Measurements from ENCODE around the gene SPINK5. TPM values are rescaled to one million over a fixed set of nuclear protein-coding genes. Genes with fewer than 3 reads are reported as not detected.
A peak's percentile ranks its signal among the peaks of the same experiment; 100 is the strongest.

SPINK5 gene
- 0.01 TPM for polyA plus RNA-seq (2013)

GRCh38 chr5:148063861-148064260 lies at the start of gene SPINK5:
TSS of gene SPINK5 (plus strand) at chr5:148063980. CDS start at chr5:148064045, 65 bp downstream.
- ChIA-PET CTCF (no interaction called here), POLR2A (no interaction called here)
- DNase-seq = no peak
- H3K4me1 ChIP-seq (ENCODE audit: control extremely low read depth in 1 of 4, control insufficient read depth in 4 of 4, insufficient read depth in 4 of 4, low read length in 3 of 4) = no peaks in the 10 kb centered on the region
- H3K4me3 ChIP-seq (ENCODE audit: control insufficient read depth in 1 of 7, extremely low read depth in 1 of 7, insufficient read depth in 4 of 7, low read depth in 2 of 7, low read length in 6 of 7) = no peak within 1 kb of the TSS
- no peak within 1 kb of the TSS for H3K27ac ChIP-seq (ENCODE audit: insufficient read depth in 1 of 2, low read depth in 1 of 2, low read length in 2 of 2, poor library complexity in 1 of 2, severe bottlenecking in 2 of 2)
- H3K9me3 ChIP-seq (ENCODE audit: control extremely low read depth in 1 of 5, control insufficient read depth in 4 of 5, insufficient read depth in 2 of 5, low read depth in 1 of 5, low read length in 4 of 5) = no peaks in the 10 kb centered on the region
- H3K36me3 ChIP-seq (ENCODE audit: control insufficient read depth in 4 of 4, insufficient read depth in 4 of 4, low read length in 3 of 4) = no peaks in the 10 kb centered on the region
- 91% methylated on average over 4 of the region's 5 CpGs for WGBS (ENCODE audit: insufficient coverage)
- no peaks in the 10 kb centered on the region for H3K27me3 ChIP-seq (replicated peaks in 2 of 5; ENCODE audit: control insufficient read depth in 4 of 5, insufficient read depth in 5 of 5, low read length in 4 of 5)

- no peak overlapping the region for H3K27ac ChIP-seq (ENCODE audit: insufficient read depth in 1 of 2, low read depth in 1 of 2, low read length in 2 of 2, poor library complexity in 1 of 2, severe bottlenecking in 2 of 2)
- no peaks in the 10 kb centered on the region for H3K9me3 ChIP-seq (ENCODE audit: control extremely low read depth in 1 of 5, control insufficient read depth in 4 of 5, insufficient read depth in 2 of 5, low read depth in 1 of 5, low read length in 4 of 5)
- ChIA-PET CTCF (no interaction called here), POLR2A (no interaction called here)
- no peak for DNase-seq
- no peaks in the 10 kb centered on the region for H3K4me1 ChIP-seq (ENCODE audit: control extremely low read depth in 1 of 4, control insufficient read depth in 4 of 4, insufficient read depth in 4 of 4, low read length in 3 of 4)
- no peaks in the 10 kb centered on the region for H3K27me3 ChIP-seq (replicated peaks in 2 of 5; ENCODE audit: control insufficient read depth in 4 of 5, insufficient read depth in 5 of 5, low read length in 4 of 5)
- no peaks in the 10 kb centered on the region for H3K36me3 ChIP-seq (ENCODE audit: control insufficient read depth in 4 of 4, insufficient read depth in 4 of 4, low read length in 3 of 4)
- WGBS (ENCODE audit: insufficient coverage) = 80% methylated on average over 1 of the region's 3 CpGs
- H3K4me3 ChIP-seq (ENCODE audit: control insufficient read depth in 1 of 7, extremely low read depth in 1 of 7, insufficient read depth in 4 of 7, low read depth in 2 of 7, low read length in 6 of 7) = no peak overlapping the region
Measured at GRCh38 chr5:148014276-148014675, 49.5 kb upstream of the SPINK5 start.

- H3K27me3 ChIP-seq (replicated peaks in 2 of 5; ENCODE audit: control insufficient read depth in 4 of 5, insufficient read depth in 5 of 5, low read length in 4 of 5) = no peaks in the 10 kb centered on the region
- no peaks in the 10 kb centered on the region for H3K4me1 ChIP-seq (ENCODE audit: control extremely low read depth in 1 of 4, control insufficient read depth in 4 of 4, insufficient read depth in 4 of 4, low read length in 3 of 4)
- H3K36me3 ChIP-seq (ENCODE audit: control insufficient read depth in 4 of 4, insufficient read depth in 4 of 4, low read length in 3 of 4) = no peaks in the 10 kb centered on the region
- DNase-seq = no peak
- POLR2A ChIA-PET = no interaction called here
- CTCF ChIA-PET = interaction anchor here (0.7 kb wide), 1 partner anchor 439 kb away, joined by 4 read pairs; no protein-coding TSS in a partner anchor
- no peak overlapping the region for H3K4me3 ChIP-seq (ENCODE audit: control insufficient read depth in 1 of 7, extremely low read depth in 1 of 7, insufficient read depth in 4 of 7, low read depth in 2 of 7, low read length in 6 of 7)
- WGBS (ENCODE audit: insufficient coverage) = 92% methylated on average over 1 of the region's 3 CpGs
- H3K9me3 ChIP-seq (ENCODE audit: control extremely low read depth in 1 of 5, control insufficient read depth in 4 of 5, insufficient read depth in 2 of 5, low read depth in 1 of 5, low read length in 4 of 5) = no peaks in the 10 kb centered on the region
- H3K27ac ChIP-seq (ENCODE audit: insufficient read depth in 1 of 2, low read depth in 1 of 2, low read length in 2 of 2, poor library complexity in 1 of 2, severe bottlenecking in 2 of 2) = no peak overlapping the region
Measured at GRCh38 chr5:148020257-148020988, 43.4 kb upstream of the SPINK5 start.

GRCh38 chr5:148027505-148027904 lies 36.3 kb upstream of the SPINK5 start:
- no peak overlapping the region for H3K4me3 ChIP-seq (ENCODE audit: control insufficient read depth in 1 of 7, extremely low read depth in 1 of 7, insufficient read depth in 4 of 7, low read depth in 2 of 7, low read length in 6 of 7)
- ChIA-PET POLR2A (no interaction called here), CTCF (interaction anchor here (0.6 to 1.6 kb wide), 2 partner anchors 9 to 100 kb away, joined by 3 to 4 read pairs; no protein-coding TSS in a partner anchor)
- no peak overlapping the region for H3K27ac ChIP-seq (ENCODE audit: insufficient read depth in 1 of 2, low read depth in 1 of 2, low read length in 2 of 2, poor library complexity in 1 of 2, severe bottlenecking in 2 of 2)
- no peaks in the 10 kb centered on the region for H3K4me1 ChIP-seq (ENCODE audit: control extremely low read depth in 1 of 4, control insufficient read depth in 4 of 4, insufficient read depth in 4 of 4, low read length in 3 of 4)
- no CpG with 5 or more reads among the region's 3 CpGs for WGBS (ENCODE audit: insufficient coverage)
- DNase-seq = no peak
- no peaks in the 10 kb centered on the region for H3K36me3 ChIP-seq (ENCODE audit: control insufficient read depth in 4 of 4, insufficient read depth in 4 of 4, low read length in 3 of 4)
- H3K27me3 ChIP-seq (replicated peaks in 2 of 5; ENCODE audit: control insufficient read depth in 4 of 5, insufficient read depth in 5 of 5, low read length in 4 of 5) = no peaks in the 10 kb centered on the region
- H3K9me3 ChIP-seq (ENCODE audit: control extremely low read depth in 1 of 5, control insufficient read depth in 4 of 5, insufficient read depth in 2 of 5, low read depth in 1 of 5, low read length in 4 of 5) = no peaks in the 10 kb centered on the region

- POLR2A ChIA-PET = no interaction called here
Measured at GRCh38 chr5:148029131-148029530, 34.6 kb upstream of the SPINK5 start.

GRCh38 chr5:148033134-148033533 lies 30.6 kb upstream of the SPINK5 start:
- Histone ChIP-seq H3K4me3 (ENCODE audit: control insufficient read depth in 1 of 7, extremely low read depth in 1 of 7, insufficient read depth in 4 of 7, low read depth in 2 of 7, low read length in 6 of 7) (no peak overlapping the region), H3K27ac (ENCODE audit: insufficient read depth in 1 of 2, low read depth in 1 of 2, low read length in 2 of 2, poor library complexity in 1 of 2, severe bottlenecking in 2 of 2) (no peak overlapping the region), H3K9me3 (ENCODE audit: control extremely low read depth in 1 of 5, control insufficient read depth in 4 of 5, insufficient read depth in 2 of 5, low read depth in 1 of 5, low read length in 4 of 5) (no peaks in the 10 kb centered on the region), H3K4me1 (ENCODE audit: control extremely low read depth in 1 of 4, control insufficient read depth in 4 of 4, insufficient read depth in 4 of 4, low read length in 3 of 4) (no peaks in the 10 kb centered on the region), H3K27me3 (replicated peaks in 2 of 5; ENCODE audit: control insufficient read depth in 4 of 5, insufficient read depth in 5 of 5, low read length in 4 of 5) (no peaks in the 10 kb centered on the region), H3K36me3 (ENCODE audit: control insufficient read depth in 4 of 4, insufficient read depth in 4 of 4, low read length in 3 of 4) (no peaks in the 10 kb centered on the region)
- no peak for DNase-seq
- ChIA-PET POLR2A (no interaction called here), CTCF (no interaction called here)
- WGBS (ENCODE audit: insufficient coverage) = no CpG with 5 or more reads among the region's 1 CpG

More at GRCh38 chr5:148029131-148029530, 34.6 kb upstream of the SPINK5 start:
- H3K27me3 ChIP-seq (replicated peaks in 2 of 5; ENCODE audit: control insufficient read depth in 4 of 5, insufficient read depth in 5 of 5, low read length in 4 of 5) = no peaks in the 10 kb centered on the region
- CTCF ChIA-PET = no interaction called here
- DNase-seq = peak in 1 of 3 donors; percentile 4
- H3K9me3 ChIP-seq (ENCODE audit: control extremely low read depth in 1 of 5, control insufficient read depth in 4 of 5, insufficient read depth in 2 of 5, low read depth in 1 of 5, low read length in 4 of 5) = no peaks in the 10 kb centered on the region
- H3K27ac ChIP-seq (ENCODE audit: insufficient read depth in 1 of 2, low read depth in 1 of 2, low read length in 2 of 2, poor library complexity in 1 of 2, severe bottlenecking in 2 of 2) = no peak overlapping the region
- 100% methylated on average over 1 of the region's 4 CpGs for WGBS (ENCODE audit: insufficient coverage)
- H3K36me3 ChIP-seq (ENCODE audit: control insufficient read depth in 4 of 4, insufficient read depth in 4 of 4, low read length in 3 of 4) = no peaks in the 10 kb centered on the region
- no peak overlapping the region for H3K4me3 ChIP-seq (ENCODE audit: control insufficient read depth in 1 of 7, extremely low read depth in 1 of 7, insufficient read depth in 4 of 7, low read depth in 2 of 7, low read length in 6 of 7)
- no peaks in the 10 kb centered on the region for H3K4me1 ChIP-seq (ENCODE audit: control extremely low read depth in 1 of 4, control insufficient read depth in 4 of 4, insufficient read depth in 4 of 4, low read length in 3 of 4)

GRCh38 chr5:148035676-148036075 lies 28.1 kb upstream of the SPINK5 start:
- Histone ChIP-seq H3K9me3 (ENCODE audit: control extremely low read depth in 1 of 5, control insufficient read depth in 4 of 5, insufficient read depth in 2 of 5, low read depth in 1 of 5, low read length in 4 of 5) (peaks cover 0 to 1% (median 0%) of the 10 kb centered on the region in 5 experiments), H3K36me3 (ENCODE audit: control insufficient read depth in 4 of 4, insufficient read depth in 4 of 4, low read length in 3 of 4) (no peaks in the 10 kb centered on the region), H3K4me3 (ENCODE audit: control insufficient read depth in 1 of 7, extremely low read depth in 1 of 7, insufficient read depth in 4 of 7, low read depth in 2 of 7, low read length in 6 of 7) (no peak overlapping the region), H3K27ac (ENCODE audit: insufficient read depth in 1 of 2, low read depth in 1 of 2, low read length in 2 of 2, poor library complexity in 1 of 2, severe bottlenecking in 2 of 2) (no peak overlapping the region), H3K4me1 (ENCODE audit: control extremely low read depth in 1 of 4, control insufficient read depth in 4 of 4, insufficient read depth in 4 of 4, low read length in 3 of 4) (no peaks in the 10 kb centered on the region), H3K27me3 (replicated peaks in 2 of 5; ENCODE audit: control insufficient read depth in 4 of 5, insufficient read depth in 5 of 5, low read length in 4 of 5) (no peaks in the 10 kb centered on the region)
- ChIA-PET CTCF (interaction anchor here (1.2 kb wide), 1 partner anchor 9 kb away, joined by 3 read pairs; no protein-coding TSS in a partner anchor), POLR2A (no interaction called here)
- peak in 2 of 3 donors; percentile 4 to 5 for DNase-seq
